GM12801 (cell line): ENCODE measurements around the gene LDHAL6B.

Source experiments
- CTCF ChIP-seq: IDR thresholded peaks from one replicate; pipeline ENCODE4 v1.5.1; 2011; ENCODE audit warnings: control low read depth; ENCODE audit not compliant: insufficient read length; ENCODE audit errors: extremely low read depth

Gene LDHAL6B

GRCh38 chr15:59237119-59237855 is 30.6 kb downstream of the LDHAL6B start:
- TF ChIP-seq CTCF, result no peak

- TF ChIP-seq CTCF, result no peak
Measured at GRCh38 chr15:59237924-59238331, 31.3 kb downstream of the LDHAL6B start.

- TF ChIP-seq CTCF, result no peak
Measured at GRCh38 chr15:59240036-59240435, 33.4 kb downstream of the LDHAL6B start.

GRCh38 chr15:59242649-59243048 is 36.0 kb downstream of the LDHAL6B start:
- TF ChIP-seq CTCF, result no peak

- no peak for TF ChIP-seq CTCF
Measured at GRCh38 chr15:59243622-59244021, 37.0 kb downstream of the LDHAL6B start.

- no peak for TF ChIP-seq CTCF
Measured at GRCh38 chr15:59244337-59244736, 37.7 kb downstream of the LDHAL6B start.

- TF ChIP-seq CTCF, result no peak
Measured at GRCh38 chr15:59245559-59245958, 38.9 kb downstream of the LDHAL6B start.

- TF ChIP-seq CTCF, result no peak
Measured at GRCh38 chr15:59247364-59247763, 40.7 kb downstream of the LDHAL6B start.
